Measurements from ENCODE around the gene CNGB1. TPM values are rescaled to one million over a fixed set of nuclear protein-coding genes. Genes with fewer than 3 reads are reported as not detected.
"Not testable (repeated sequence)": the region's sequence is repeated elsewhere in the genome, so short reads cannot be mapped to it uniquely, and the experiment has no call there.

Gene CNGB1
- total and polyA plus RNA-seq, 10 donors: 0.02 to 0.12 TPM; not detected in 8

DNA sequence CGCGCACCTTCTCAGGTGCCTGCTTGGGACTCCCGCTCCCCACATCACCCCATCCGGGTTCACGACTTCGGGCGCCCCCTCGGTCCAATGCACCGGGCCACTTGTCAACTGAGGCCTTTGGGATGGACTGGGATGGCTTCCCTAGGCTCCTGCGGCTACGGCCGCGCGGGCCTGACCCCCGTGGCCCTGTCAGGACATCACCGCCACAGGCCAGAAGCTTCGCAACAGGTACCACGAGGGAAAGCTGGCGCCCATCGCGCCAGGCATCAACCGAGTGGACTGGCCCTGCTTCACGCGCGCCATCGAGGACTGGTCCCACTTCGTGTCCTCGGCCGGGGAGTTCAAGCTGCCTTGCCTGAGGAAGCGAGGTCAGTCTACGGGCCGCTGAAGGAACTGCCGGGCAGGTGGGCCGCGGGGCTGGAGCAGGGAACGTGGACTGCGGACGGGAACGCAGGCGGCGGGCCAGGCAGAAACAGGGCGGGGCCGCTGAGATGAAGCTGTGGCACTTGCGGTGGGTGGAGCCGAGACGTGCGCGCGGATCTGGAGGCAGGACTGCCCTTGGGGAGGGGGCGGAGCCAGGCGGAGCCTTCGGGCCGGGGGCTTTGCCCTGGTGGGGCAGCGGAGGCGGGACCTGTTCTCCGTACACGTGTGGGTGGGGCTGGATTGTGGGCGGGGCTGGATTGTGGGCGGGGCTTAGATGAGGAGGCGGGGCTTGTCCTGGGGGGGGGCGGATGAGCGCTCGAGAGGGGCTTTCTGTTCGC lies 13.7 kb upstream of the CNGB1 start:
- Histone ChIP-seq H3K27me3 (replicated peaks in 1 of 7) (peaks cover 0 to 24% (median 0%) of the 10 kb centered on the region in 7 donors), H3K27ac (peak overlapping the region in 4 of 8 donors; percentile 49 to 65 (median 60)), H3K4me1 (peaks cover 5 to 24% (median 18%) of the 10 kb centered on the region in 6 donors), H3K36me3 (no peaks in the 10 kb centered on the region), H3K9me3 (no peaks in the 10 kb centered on the region), H3K4me3 (peak overlapping the region; percentile 36 to 74 (median 56))
- TF ChIP-seq, protein P1, sequence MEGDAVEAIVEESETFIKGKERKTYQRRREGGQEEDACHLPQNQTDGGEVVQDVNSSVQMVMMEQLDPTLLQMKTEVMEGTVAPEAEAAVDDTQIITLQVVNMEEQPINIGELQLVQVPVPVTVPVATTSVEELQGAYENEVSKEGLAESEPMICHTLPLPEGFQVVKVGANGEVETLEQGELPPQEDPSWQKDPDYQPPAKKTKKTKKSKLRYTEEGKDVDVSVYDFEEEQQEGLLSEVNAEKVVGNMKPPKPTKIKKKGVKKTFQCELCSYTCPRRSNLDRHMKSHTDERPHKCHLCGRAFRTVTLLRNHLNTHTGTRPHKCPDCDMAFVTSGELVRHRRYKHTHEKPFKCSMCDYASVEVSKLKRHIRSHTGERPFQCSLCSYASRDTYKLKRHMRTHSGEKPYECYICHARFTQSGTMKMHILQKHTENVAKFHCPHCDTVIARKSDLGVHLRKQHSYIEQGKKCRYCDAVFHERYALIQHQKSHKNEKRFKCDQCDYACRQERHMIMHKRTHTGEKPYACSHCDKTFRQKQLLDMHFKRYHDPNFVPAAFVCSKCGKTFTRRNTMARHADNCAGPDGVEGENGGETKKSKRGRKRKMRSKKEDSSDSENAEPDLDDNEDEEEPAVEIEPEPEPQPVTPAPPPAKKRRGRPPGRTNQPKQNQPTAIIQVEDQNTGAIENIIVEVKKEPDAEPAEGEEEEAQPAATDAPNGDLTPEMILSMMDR (IDR thresholded peaks at IDR 0.05 in 8 of 11, conservative IDR thresholded peaks at IDR 0.05 in 3 of 11): peak in 1 of 11 experiments; percentile 9
- no peak for TF ChIP-seq POLR2A (IDR thresholded peaks at IDR 0.05)
- peak; percentile 11 to 65 (median 42) for TF ChIP-seq POLR2AphosphoS5 (IDR thresholded peaks at IDR 0.05)
- intact Hi-C loops (cut with DNase I; ENCODE audit: low total_unique reads): no loop called here
- 8 to 19% (median 11%) methylated on average over 28 to 64 of the region's 64 CpGs for WGBS, 5 donors
- DNase-seq: peak; percentile 95

DNA sequence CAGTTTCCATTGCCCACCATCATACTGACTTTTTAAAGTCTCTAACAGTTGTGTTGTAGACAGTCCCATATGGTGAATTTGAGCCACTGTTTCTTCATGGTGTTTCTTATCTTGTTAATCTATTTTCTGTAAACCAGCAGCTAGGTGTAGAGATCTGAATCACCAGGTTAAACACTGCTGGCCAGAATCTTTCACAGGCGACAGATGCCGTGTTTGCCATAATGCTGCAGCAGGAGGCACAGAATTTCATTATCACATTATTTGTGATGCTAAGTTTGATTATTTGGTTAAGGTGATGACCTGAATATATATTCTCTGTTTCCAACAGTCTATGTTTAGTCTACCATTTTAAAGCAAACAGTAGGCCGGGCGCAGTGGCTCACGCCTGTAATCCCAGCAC lies 11.5 kb upstream of the CNGB1 start:
- Histone ChIP-seq H3K4me3 (no peak overlapping the region), H3K9me3 (no peaks in the 10 kb centered on the region), H3K36me3 (no peaks in the 10 kb centered on the region), H3K4me1 (peaks cover 5 to 24% (median 18%) of the 10 kb centered on the region in 6 donors), H3K27ac (no peak overlapping the region), H3K27me3 (replicated peaks in 1 of 7) (peaks cover 0 to 24% (median 0%) of the 10 kb centered on the region in 7 donors)
- TF ChIP-seq, protein P1 (IDR thresholded peaks at IDR 0.05 in 8 of 11, conservative IDR thresholded peaks at IDR 0.05 in 3 of 11): no peak
- TF ChIP-seq POLR2A (IDR thresholded peaks at IDR 0.05) (no peak), POLR2AphosphoS5 (IDR thresholded peaks at IDR 0.05) (no peak)
- WGBS, 5 donors: 83 to 93% (median 88%) methylated on average over 5 of the region's 5 CpGs
- peak; percentile 17 for DNase-seq
- intact Hi-C loops (cut with DNase I; ENCODE audit: low total_unique reads): no loop called here

DNA sequence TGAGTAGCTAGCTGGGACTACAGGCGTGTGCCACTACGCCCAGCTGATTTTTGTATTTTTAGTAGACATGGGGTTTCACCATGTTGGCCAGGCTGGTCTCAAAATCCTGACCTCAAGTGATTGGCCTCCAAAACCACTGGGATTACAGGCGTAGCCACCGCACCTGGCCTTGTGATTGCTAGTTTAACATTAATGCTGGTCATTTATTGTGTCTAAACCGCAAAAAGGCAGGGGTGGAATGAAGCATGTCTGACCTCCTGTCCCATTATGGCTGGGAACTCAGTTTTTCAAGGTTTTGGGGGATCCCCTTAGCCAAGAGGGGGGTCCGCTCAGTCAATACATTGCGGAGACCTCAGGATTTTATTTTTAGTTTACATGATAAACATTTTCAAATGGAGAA lies 10.7 kb upstream of the CNGB1 start:
- peaks cover 0 to 24% (median 0%) of the 10 kb centered on the region in 7 donors for H3K27me3 ChIP-seq (replicated peaks in 1 of 7)
- no peak overlapping the region for H3K4me3 ChIP-seq
- H3K9me3 ChIP-seq: no peaks in the 10 kb centered on the region
- H3K4me1 ChIP-seq: peaks cover 5 to 24% (median 18%) of the 10 kb centered on the region in 6 donors
- intact Hi-C loops (cut with DNase I; ENCODE audit: low total_unique reads): no loop called here
- no peak overlapping the region for H3K27ac ChIP-seq
- DNase-seq: peak; percentile 29
- 87 to 93% (median 91%) methylated on average over 7 of the region's 7 CpGs for WGBS, 5 donors
- no peak for TF ChIP-seq POLR2AphosphoS5 (IDR thresholded peaks at IDR 0.05)
- TF ChIP-seq POLR2A (IDR thresholded peaks at IDR 0.05): no peak
- TF ChIP-seq, protein P1 (IDR thresholded peaks at IDR 0.05 in 8 of 11, conservative IDR thresholded peaks at IDR 0.05 in 3 of 11): no peak
- no peaks in the 10 kb centered on the region for H3K36me3 ChIP-seq

GRCh38 chr16:57979006-57979585 lies 8.2 kb upstream of the CNGB1 start:
- intact Hi-C loops (cut with DNase I; ENCODE audit: low total_unique reads): no loop called here
- TF ChIP-seq, protein P1 (IDR thresholded peaks at IDR 0.05 in 8 of 11, conservative IDR thresholded peaks at IDR 0.05 in 3 of 11): no peak
- TF ChIP-seq POLR2A (IDR thresholded peaks at IDR 0.05) (no peak), POLR2AphosphoS5 (IDR thresholded peaks at IDR 0.05) (no peak)
- Histone ChIP-seq H3K4me1 (peaks cover under 1 to 4% (median 2%) of the 10 kb centered on the region in 6 donors), H3K27me3 (replicated peaks in 1 of 7) (peaks cover 0 to 5% (median 0%) of the 10 kb centered on the region in 7 donors), H3K36me3 (no peaks in the 10 kb centered on the region), H3K27ac (no peak overlapping the region), H3K4me3 (no peak overlapping the region), H3K9me3 (no peaks in the 10 kb centered on the region)
- DNase-seq: peak; percentile 50
- 80 to 91% (median 86%) methylated on average over 11 of the region's 11 CpGs for WGBS, 5 donors

DNA sequence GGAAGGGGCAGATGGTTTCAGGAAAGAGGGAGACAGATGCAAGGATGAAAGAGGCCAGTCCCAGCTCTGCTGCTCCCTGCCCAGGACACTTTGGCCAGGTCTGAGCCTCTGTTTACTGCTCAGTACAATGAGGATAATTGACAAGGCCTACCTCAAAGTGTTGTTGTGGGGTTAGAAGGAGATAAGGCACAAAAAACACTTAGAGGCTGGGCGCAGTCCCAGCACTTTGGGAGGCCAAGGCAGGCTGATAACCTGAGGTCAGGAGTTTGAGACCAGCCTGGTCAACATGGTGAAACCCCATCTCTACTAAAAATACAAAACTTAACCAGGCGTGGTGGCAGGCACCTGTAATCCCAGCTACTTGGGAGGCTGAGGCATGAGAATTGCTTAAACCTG lies 7.1 kb upstream of the CNGB1 start:
- H3K4me3 ChIP-seq; H3K36me3 ChIP-seq; H3K9me3 ChIP-seq; H3K4me1 ChIP-seq; H3K27ac ChIP-seq; DNase-seq; H3K27me3 ChIP-seq (replicated peaks in 1 of 7); intact Hi-C loops (cut with DNase I; ENCODE audit: low total_unique reads): not testable (repeated sequence)
- WGBS, 5 donors: 85 to 91% (median 88%) methylated on average over 2 of the region's 2 CpGs
